ENCODE measurements around the gene MAGI2. TPM values are rescaled to one million over a fixed set of nuclear protein-coding genes. Genes with fewer than 3 reads are reported as not detected.

MAGI2 gene
- total RNA-seq, 1 donor from 2014 or later = 5.4 TPM

DNA sequence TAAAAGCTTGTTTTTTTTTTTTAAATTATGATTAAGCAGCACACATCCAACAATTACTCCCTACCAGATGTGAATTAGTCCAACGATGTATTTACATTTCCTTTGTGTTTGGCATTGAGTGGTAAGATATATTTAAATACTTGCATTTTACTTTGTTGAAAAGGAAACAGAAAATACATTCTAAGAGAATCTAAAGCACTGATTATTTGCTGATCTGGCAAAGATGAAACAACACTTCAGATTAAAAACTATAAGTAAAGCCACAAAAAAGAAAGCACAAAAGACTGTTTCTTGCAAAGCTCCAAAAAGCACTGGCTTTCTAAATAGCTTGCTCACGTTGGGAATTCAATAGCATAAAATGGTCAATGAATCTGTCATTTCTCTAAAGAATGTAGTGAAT, 1188.4 kb downstream of the MAGI2 start:
- Histone ChIP-seq H3K9me3 (ENCODE audit: insufficient read depth, low read depth, low read length) (no peaks in the 10 kb centered on the region), H3K9ac (ENCODE audit: low read length) (no peak overlapping the region), H3K79me2 (ENCODE audit: insufficient read depth, low read length) (no peaks in the 10 kb centered on the region), H3K4me1 (ENCODE audit: insufficient read depth, low read length) (no peaks in the 10 kb centered on the region), H3K27me3 (ENCODE audit: insufficient read depth, low read length) (no peaks in the 10 kb centered on the region), H4K20me1 (ENCODE audit: insufficient read depth, low read length) (no peaks in the 10 kb centered on the region), H3K4me3 (ENCODE audit: insufficient read depth, low read depth, low read length) (no peak overlapping the region), H3K36me3 (ENCODE audit: insufficient read depth, low read length) (no peaks in the 10 kb centered on the region), H3K27ac (ENCODE audit: low read depth, low read length) (no peak overlapping the region), H3K4me2 (ENCODE audit: low read length) (no peak overlapping the region), H2AFZ (ENCODE audit: low read depth, low read length) (no peak overlapping the region)
- Mint-ChIP-seq H3K4me1 (ENCODE audit: low read depth, unreplicated experiment) (peaks cover 5% of the 10 kb centered on the region), H3K36me3 (ENCODE audit: low read depth, unreplicated experiment) (no peaks in the 10 kb centered on the region), H3K4me3 (ENCODE audit: unreplicated experiment) (no peak overlapping the region), H3K27ac (ENCODE audit: unreplicated experiment) (no peak overlapping the region), H3K9me3 (ENCODE audit: unreplicated experiment) (peaks cover 8% of the 10 kb centered on the region), H3K27me3 (ENCODE audit: low read depth, unreplicated experiment) (no peaks in the 10 kb centered on the region)
- TF ChIP-seq EZH2 (IDR thresholded peaks at IDR 0.05; ENCODE audit: insufficient read depth, low read length) = no peak
- TF ChIP-seq, protein P1, sequence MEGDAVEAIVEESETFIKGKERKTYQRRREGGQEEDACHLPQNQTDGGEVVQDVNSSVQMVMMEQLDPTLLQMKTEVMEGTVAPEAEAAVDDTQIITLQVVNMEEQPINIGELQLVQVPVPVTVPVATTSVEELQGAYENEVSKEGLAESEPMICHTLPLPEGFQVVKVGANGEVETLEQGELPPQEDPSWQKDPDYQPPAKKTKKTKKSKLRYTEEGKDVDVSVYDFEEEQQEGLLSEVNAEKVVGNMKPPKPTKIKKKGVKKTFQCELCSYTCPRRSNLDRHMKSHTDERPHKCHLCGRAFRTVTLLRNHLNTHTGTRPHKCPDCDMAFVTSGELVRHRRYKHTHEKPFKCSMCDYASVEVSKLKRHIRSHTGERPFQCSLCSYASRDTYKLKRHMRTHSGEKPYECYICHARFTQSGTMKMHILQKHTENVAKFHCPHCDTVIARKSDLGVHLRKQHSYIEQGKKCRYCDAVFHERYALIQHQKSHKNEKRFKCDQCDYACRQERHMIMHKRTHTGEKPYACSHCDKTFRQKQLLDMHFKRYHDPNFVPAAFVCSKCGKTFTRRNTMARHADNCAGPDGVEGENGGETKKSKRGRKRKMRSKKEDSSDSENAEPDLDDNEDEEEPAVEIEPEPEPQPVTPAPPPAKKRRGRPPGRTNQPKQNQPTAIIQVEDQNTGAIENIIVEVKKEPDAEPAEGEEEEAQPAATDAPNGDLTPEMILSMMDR (IDR thresholded peaks at IDR 0.05; ENCODE audit: insufficient read depth, low read depth, low read length) = no peak
- no peak for DNase-seq (ENCODE audit: low read depth)
- no peak for FAIRE-seq

DNA sequence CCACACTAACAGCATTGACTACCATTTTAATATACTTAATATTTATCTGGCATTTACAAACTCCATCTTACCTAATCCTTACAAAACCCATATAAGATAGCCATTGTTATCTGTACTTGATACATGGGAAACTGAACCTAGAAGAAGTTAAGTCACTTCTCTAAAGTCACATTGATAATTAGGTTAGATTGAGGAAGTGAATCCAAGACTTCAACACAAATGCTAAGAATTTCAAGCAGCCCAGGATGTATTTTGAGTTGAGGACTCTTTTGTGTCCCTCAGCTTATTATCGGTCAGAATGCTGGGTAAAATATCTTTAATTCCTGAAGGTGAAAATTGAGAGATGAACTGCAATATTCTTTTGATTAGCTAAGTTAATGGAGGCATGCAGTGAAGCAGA, 1189.4 kb downstream of the MAGI2 start:
- no peak overlapping the region for H3K4me3 ChIP-seq (ENCODE audit: insufficient read depth, low read depth, low read length)
- H3K27me3 Mint-ChIP-seq (ENCODE audit: low read depth, unreplicated experiment) = no peaks in the 10 kb centered on the region
- DNase-seq (ENCODE audit: low read depth) (no peak), FAIRE-seq (no peak)
- no peaks in the 10 kb centered on the region for H3K27me3 ChIP-seq (ENCODE audit: insufficient read depth, low read length)
- TF ChIP-seq EZH2 (IDR thresholded peaks at IDR 0.05; ENCODE audit: insufficient read depth, low read length) = no peak
- TF ChIP-seq, protein P1 (IDR thresholded peaks at IDR 0.05; ENCODE audit: insufficient read depth, low read depth, low read length) = no peak
- peaks cover under 1% of the 10 kb centered on the region for H3K9me3 Mint-ChIP-seq (ENCODE audit: unreplicated experiment)
- H3K4me3 Mint-ChIP-seq (ENCODE audit: unreplicated experiment) = no peak overlapping the region
- no peaks in the 10 kb centered on the region for H3K36me3 Mint-ChIP-seq (ENCODE audit: low read depth, unreplicated experiment)
- no peak overlapping the region for H3K27ac Mint-ChIP-seq (ENCODE audit: unreplicated experiment)
- H3K4me1 Mint-ChIP-seq (ENCODE audit: low read depth, unreplicated experiment) = peaks cover 5% of the 10 kb centered on the region
- no peaks in the 10 kb centered on the region for H3K79me2 ChIP-seq (ENCODE audit: insufficient read depth, low read length)
- no peaks in the 10 kb centered on the region for H3K4me1 ChIP-seq (ENCODE audit: insufficient read depth, low read length)
- no peaks in the 10 kb centered on the region for H3K9me3 ChIP-seq (ENCODE audit: insufficient read depth, low read depth, low read length)
- H3K36me3 ChIP-seq (ENCODE audit: insufficient read depth, low read length) = no peaks in the 10 kb centered on the region
- H3K4me2 ChIP-seq (ENCODE audit: low read length) = no peak overlapping the region
- H3K9ac ChIP-seq (ENCODE audit: low read length) = no peak overlapping the region
- H4K20me1 ChIP-seq (ENCODE audit: insufficient read depth, low read length) = no peaks in the 10 kb centered on the region
- H3K27ac ChIP-seq (ENCODE audit: low read depth, low read length) = no peak overlapping the region
- H2AFZ ChIP-seq (ENCODE audit: low read depth, low read length) = no peak overlapping the region

DNA sequence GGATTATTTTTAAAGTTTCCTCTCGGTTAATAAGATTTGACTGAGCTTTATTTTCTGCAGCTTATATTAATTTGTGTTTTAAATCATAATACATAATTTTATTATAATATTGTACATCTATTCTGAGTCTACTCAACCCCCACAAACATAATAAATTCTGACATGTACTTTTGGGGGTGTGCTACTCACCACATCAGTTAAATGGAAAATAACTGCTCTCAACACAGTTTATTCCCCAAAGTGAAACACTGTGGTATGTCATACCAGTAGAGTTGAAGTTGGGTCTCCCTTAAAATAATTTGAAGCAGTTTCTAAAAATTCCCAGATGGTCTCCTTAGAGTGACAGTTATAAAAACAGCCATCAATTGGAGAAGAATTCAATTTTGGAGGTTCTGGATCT, 1191.7 kb downstream of the MAGI2 start:
- H3K4me1 Mint-ChIP-seq (ENCODE audit: low read depth, unreplicated experiment) = peaks cover 5% of the 10 kb centered on the region
- H3K27me3 Mint-ChIP-seq (ENCODE audit: low read depth, unreplicated experiment) = no peaks in the 10 kb centered on the region
- no peak overlapping the region for H3K4me3 Mint-ChIP-seq (ENCODE audit: unreplicated experiment)
- Histone ChIP-seq H3K79me2 (ENCODE audit: insufficient read depth, low read length) (no peaks in the 10 kb centered on the region), H2AFZ (ENCODE audit: low read depth, low read length) (no peak overlapping the region), H4K20me1 (ENCODE audit: insufficient read depth, low read length) (no peaks in the 10 kb centered on the region), H3K27me3 (ENCODE audit: insufficient read depth, low read length) (no peaks in the 10 kb centered on the region), H3K9me3 (ENCODE audit: insufficient read depth, low read depth, low read length) (no peaks in the 10 kb centered on the region), H3K4me2 (ENCODE audit: low read length) (no peak overlapping the region), H3K27ac (ENCODE audit: low read depth, low read length) (no peak overlapping the region), H3K9ac (ENCODE audit: low read length) (no peak overlapping the region), H3K4me3 (ENCODE audit: insufficient read depth, low read depth, low read length) (no peak overlapping the region), H3K36me3 (ENCODE audit: insufficient read depth, low read length) (no peaks in the 10 kb centered on the region), H3K4me1 (ENCODE audit: insufficient read depth, low read length) (no peaks in the 10 kb centered on the region)
- H3K9me3 Mint-ChIP-seq (ENCODE audit: unreplicated experiment) = no peaks in the 10 kb centered on the region
- H3K27ac Mint-ChIP-seq (ENCODE audit: unreplicated experiment) = no peak overlapping the region
- H3K36me3 Mint-ChIP-seq (ENCODE audit: low read depth, unreplicated experiment) = no peaks in the 10 kb centered on the region
- FAIRE-seq (no peak), DNase-seq (ENCODE audit: low read depth) (no peak)
- no peak for TF ChIP-seq EZH2 (IDR thresholded peaks at IDR 0.05; ENCODE audit: insufficient read depth, low read length)
- TF ChIP-seq, protein P1 (IDR thresholded peaks at IDR 0.05; ENCODE audit: insufficient read depth, low read depth, low read length) = no peak

All from astrocyte (in vitro differentiated cells and primary cell).